Measurements from ENCODE around the gene C7.
"Not testable (repeated sequence)": the region's sequence is repeated elsewhere in the genome, so short reads cannot be mapped to it uniquely, and the experiment has no call there.

The C7 gene

DNA sequence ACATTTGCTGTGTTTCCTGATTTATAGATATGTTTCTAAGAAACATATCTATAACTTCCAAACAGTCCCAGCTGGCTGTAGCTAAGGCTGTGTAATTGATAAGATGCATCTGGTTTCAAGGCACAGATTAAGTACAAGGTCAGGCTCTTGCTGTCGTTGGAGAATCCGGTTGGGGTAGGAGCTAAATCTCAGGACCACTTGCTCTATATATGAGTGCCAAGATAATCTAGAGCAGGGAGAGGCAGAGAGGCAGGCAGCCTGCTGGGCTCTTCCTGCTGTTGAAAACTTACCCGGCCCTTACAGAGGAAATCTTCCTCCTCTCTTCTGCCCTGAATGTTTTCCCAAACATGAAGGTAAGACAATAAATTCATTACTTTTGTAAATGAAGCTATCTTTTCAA is at the start of gene C7:
Gene C7, plus strand, starts transcription at position 234 of the 400 bp plus-strand sequence. Its CDS starts 114 bp downstream, at position 348.
- DNase-seq = no peak

DNA sequence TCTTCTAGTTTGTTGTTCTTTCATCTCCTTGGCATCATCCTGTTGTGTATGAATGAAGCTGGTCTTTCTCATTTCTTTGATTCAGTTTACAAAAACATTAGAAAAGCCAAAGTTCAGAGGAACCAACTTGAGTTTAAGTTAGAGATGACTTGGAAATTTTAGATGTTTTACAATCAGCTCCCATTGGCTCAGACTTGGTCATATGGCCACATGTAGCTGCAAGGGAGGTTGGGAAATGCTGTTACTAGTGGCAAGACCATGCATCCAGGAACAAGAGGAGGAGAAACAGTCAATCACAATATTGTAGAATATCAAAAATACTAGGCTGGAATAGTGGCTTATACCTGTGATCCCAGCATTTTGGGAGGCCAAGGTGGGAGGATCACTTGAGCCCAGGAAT is 48.6 kb upstream of the C7 start:
- DNase-seq = no peak

DNA sequence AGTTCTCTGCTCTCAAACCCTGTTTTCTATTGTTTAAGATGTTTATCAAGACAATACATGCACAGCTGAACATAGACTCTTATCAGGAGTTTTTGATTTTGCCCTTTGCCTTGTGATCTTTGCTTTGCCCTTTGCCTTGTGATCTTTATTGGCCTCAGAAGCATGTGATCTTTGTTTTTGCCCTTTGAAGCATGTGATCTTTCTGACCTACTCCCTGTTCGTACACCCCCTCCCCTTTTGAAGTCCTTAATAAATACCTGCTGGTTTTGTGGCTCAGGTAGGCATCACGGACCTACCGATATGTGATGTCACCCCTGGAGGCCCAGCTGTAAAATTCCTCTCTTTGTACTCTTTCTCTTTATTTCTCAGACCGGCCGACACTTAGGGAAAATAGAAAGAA is 44.3 kb upstream of the C7 start:
- not testable (repeated sequence) for DNase-seq

DNA sequence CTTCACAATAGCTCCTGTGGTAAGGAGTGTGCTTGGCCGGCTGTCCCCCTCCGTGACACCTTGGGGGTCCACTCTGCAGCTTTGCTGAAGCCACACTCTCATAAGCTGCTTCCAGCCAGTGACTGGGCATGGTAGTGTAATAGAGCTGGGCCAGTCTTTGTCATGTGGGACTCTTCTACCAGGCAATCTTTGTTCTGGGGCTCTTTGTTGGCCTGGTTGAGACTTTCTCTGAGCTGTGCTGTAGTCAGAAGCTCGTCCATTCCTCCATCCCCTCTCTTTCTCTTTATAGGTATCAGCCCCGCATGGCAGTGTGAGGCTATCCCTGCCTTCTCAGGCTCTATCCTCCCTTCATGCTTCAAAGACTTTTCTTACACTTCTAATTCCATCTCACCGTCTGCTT is 42.5 kb upstream of the C7 start:
- DNase-seq = no peak

DNA sequence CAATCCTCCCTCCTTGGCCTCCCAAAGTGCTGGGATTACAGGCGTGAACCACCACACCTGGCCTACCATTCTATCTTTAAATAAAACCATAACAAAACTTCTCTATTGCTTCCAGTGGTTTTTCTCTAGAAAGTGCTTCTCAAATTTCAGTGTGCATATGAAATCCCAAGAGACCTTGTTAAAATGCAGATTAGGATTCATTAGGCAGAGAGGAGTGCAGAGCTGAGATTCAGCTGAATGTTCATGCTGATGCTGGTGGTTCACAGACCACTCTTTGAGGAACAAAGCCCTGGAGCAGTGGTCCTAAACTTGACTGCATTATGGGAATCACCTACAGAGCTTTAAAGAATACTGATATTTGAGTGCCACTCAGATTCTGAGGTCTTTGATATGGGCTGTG is 39.9 kb upstream of the C7 start:
- no peak for DNase-seq

DNA sequence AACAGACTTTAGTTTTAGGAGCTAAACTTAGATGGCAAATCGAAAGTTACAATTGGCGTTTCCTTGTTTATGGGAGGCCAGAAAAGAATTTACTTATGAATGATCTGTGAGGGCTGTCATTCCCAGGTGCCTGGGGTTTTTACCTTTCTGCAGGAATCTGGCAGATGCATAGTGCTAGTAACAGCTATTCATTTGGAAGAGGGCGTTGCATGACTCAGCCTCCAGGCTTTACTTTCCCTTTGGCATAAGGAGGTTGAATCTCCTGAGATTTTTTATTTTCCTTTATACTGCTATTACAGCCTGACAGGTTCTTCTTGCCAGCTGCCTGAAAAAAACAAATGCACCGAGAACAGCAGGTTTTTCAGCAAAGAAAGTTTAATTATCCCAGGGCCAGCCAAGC is 38.1 kb upstream of the C7 start:
- no peak for DNase-seq

DNA sequence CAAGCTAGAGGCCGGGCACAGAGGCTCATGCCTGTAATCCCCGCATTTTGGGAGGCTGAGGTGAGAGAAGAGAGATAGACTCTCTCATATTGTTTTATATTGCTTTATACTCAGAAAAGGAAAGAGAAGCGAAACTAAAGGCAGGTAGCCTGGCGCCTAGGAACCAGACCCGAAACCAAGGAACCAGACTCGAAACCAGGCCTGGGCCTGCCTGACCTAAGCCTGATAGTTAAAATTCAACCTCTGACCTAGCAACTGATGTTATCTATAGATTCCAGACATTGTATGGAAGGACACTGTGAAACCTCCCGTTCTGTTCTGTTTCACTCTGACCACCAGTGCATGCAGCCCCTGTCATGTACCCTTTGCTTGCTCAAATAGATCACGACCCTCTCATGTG is 37.0 kb upstream of the C7 start:
- DNase-seq = not testable (repeated sequence)

DNA sequence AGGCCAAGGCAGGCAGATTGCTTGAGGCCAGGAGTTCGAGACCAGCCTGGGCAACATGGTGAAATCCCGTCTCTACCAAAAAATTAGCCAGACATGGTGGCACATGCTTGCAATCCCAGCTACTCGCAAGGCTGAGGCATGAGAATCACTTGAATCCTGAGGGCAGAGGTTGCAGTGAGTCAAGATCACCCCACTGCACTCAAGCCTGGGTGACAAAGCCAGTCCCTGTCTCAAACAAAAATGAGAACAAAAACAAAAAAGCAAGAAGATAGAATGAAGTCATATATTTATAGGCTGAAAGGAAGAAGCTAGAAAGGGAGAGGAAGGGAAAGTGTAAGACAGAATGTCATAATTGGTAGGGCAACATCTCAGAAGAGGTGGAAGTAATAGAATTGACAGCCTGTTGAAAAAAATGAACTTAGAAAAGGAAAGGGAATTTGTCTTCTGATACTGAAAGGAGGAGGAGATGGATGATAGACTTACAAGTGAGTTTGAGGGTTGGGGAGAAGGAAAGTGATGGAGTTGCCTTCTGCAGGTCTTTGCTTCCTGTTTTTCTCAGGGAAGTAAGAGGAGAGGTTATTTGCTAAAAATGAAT is 35.9 kb upstream of the C7 start:
- no peak for DNase-seq

DNA sequence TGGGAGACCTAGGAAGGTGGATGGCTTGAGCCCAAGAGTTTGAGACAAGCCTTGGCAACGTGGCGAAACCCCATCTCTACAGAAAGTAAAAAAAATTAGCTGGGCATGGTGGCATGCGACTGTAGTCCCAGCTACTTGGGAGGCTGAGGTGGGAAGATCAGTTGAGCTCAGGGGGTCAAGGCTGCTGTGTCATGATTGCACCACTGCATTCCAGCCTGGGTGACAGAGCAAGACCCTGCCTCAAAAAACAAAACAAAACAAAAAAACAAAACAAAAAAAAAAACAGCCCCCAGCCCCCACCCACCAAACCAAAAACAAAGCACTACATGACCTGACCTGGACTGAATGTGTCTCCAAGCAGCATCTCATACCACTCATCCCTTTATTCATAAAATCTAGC is 33.3 kb upstream of the C7 start:
- DNase-seq = no peak

DNA sequence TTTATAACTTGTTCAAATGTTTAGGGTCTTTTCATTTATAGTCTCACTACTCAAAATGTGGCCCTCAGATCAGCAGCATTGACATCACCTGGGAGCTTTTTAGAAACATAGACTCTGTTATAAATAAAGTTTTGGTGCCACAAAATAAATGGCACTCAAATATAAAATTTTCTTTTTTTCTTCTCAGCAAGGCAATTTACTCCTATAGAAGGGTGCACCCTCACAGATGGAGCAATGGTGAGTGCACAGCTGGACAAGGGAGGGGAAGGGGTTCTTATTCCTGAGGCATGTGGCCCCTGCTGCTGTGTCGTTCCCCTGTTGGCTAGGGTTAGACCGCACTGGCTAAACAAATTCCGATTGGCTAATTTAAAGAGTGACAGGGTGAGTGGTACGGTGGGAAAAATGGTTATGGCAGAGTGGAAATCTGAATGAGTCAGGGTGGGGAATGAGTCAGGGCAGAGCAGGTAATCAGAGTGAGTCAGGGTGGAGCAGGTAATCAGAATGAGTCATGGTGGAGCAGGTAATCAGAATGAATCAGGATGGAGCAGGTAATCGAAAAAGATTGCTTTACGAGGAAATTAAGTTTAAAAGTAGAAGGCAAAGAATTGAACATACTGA is 31.8 kb upstream of the C7 start:
- no peak for DNase-seq

DNA sequence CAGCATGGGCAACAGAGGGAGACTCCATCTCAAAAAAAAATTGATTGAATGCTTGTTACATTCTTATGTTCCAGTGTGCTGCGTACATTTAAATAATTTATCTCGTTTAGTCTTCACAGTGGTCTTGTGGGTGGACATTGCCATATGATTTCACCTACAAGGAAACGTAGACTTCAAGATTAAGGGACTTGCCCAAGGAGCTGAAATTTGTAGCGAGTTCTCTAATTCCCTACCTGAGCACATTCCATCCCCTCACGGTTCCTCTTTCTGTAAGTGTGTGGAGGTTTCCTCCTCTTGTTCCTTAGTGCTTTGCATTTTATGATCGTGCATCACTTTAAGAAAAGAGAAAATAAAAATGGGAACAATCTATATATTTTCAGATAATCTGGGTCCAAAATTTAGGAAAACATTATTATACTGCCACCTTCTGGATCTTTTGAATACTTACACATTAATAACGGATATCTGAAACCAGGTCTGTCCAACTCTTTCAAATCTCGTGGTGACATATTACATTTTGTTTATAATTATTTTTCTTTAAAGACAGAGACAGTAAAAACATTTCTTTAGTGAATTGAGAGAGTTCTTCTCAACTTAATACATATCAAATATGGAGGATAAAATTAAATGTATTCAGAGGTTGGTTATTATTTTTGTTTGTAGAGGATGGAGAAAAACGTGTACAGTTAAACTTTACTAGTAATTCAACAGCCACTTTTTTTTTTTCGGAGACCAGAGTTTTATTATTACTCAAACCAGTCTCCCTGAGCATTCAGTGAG is 29.9 kb upstream of the C7 start:
- DNase-seq = peak in 1 of 2 donors; percentile 38

DNA sequence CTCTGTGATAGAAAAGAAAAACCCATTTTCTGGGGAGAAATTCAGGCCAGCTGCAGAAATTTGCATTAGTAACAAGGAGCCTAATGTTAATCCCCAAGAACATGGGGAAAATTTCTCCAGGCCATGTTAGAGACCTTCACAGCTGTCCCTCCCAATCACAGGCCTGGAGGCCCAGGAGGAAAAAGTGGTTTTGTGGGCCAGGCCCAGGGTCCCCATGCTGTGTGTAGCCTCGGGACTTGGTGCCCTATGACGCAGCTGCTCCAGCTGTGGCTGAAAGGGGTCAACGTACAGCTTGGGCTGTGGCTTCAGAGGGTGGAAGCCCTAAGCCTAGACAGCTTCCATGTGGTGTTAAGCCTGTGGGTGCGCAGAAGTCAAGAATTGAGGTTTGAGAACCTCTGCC is 27.0 kb upstream of the C7 start:
- no peak for DNase-seq

DNA sequence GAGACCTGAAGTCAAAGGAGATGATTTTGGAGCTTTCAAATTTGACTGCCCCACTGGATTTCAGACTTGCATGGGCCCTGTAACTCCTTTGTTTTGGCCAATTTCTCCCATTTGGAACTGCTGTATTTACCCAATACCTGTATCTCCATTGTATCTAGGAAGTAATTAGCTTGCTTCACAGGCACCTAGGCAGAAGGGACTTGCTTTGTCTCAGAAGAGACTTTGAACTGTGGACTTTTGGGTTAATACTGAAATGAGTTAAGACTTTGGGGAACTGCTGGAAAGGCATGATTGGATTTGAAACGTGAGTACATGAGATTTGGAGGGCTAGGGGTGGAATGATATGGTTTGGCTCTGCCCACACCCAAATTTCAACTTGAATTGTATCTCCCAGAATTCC is 26.2 kb upstream of the C7 start:
- DNase-seq = not testable (repeated sequence)

DNA sequence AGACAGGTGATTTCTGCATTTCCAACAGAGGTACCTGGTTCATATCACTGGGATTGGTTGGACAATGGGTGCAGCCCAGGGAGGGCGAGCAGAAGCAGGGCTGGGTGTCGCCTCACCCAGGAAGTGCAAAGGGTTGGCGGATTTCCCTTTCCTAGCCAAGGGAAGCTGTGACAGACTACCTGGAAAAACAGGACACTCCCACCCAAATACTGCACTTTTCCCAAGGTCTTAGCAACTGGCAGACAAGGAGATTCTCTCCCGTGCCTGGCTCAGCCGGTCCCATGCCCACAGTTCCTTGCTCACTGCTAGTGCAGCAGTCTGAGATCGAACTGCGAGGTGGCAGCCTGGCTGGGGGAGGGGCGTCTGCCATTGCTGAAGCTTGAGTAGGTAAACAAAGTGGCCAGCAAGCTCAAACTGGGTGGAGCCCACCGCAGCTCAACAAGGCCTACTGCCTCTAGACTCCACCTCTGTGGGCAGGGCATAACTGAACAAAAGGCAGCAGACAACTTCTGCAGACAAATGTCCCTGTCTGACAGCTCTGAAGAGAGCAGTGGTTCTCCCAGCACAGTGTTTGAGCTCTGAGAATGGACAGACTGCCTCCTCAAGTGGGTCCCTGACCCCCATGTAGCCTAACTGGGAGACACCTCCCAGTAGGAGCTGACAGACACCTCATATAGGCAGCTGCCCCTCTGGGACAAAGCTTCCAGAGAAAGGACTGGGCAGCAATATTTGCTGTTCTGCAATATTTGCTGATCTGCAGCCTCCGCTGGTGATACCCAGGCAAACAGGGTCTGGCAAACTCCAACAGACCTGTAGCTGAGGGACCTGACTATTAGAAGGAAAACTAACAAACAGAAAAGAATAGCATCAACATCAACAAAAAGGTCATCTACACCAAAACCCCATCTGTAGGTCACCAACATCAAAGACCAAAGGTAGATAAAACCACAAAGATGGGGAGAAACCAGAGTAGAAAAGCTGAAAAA is 13.6 kb upstream of the C7 start:
- DNase-seq = not testable (repeated sequence)

DNA sequence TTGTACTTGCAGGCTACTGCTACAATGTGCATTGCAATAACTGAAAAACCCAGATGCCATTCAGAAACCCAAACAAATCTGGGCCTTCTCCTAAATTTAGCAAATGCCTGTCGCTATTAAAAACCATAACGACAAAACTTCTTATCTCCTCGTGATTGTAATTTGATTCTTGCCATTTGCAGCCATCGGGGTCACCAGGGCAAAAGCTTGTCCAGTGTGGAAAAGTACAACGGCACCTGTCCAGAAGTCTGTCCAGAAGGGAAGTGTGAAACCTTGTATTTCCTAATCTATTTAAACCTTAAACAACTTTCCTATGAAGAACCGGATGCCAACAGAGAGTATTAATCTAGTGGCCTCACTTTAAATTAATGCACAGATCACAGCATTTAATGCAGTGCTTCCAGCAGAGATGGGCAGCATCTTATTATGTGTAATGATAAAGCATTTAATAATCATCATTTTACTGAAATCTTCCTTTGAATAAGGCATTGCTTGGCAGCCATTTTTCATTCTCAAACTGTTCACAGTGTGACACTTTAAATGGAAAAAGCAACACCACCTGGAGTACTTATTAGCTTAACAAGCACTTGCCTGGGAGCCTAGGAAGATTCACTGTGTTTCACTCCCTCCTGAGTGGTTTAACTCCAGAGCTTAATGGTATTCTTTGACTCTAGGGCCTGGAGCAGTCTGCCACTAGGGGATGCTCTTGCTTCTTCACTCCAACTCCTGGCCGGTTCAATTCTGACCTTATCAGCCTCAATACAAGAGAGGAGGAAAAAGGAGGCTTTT is 4.9 kb upstream of the C7 start:
- no peak for DNase-seq

DNA sequence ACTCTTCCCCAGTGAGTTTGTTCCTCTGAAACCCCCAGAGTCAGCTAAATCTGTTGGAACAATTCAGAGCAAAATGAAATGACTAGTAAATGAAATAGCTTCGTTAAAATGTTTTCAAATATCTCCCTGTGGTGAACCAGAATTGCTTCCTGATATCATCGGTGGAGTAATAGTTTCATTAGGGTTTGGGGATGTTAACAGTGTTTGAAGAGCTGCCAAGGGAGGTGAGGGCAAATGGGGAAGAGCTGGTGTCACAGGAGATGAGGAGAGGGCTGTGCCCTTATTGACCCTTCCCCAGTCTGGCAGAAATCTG is 4.3 kb upstream of the C7 start:
- no peak for DNase-seq

DNA sequence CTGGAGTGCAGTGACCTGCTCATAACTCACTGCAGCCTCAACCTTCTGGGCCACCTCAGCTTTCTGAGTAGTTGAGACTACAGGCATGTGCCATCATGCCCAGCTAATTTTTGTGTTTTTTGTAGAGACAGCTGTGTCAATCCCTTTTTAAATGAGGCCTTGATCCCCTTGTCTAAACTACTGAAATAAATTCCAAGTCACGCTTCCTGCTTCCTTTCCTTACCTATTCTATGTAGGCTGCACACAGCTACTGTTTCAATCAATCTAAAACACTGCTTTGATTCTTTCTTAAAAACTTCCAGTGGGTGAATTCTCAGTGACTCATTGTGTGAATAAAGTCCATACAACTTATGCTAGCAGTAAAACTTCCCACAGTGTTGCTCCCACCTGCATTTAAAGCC is 2.9 kb upstream of the C7 start:
- no peak for DNase-seq

DNA sequence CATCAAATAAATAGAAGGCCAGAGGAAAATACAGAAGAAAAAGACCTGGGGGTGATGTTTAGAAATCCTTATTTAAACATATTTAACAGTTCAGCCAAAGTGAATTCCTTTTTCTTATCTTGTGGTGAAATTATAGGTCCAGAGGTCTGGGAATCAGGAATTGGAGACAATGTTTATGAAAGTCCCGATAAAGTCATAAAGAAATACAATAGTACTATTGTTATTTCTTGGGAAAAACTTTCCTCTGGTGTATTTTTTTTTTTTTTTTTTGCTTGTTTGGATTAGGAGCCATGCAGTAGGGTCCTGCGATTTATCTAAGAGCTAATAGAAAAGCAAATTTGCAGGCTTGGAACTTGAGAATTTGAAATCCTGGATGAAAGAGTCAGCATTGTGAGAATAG is 426 bp downstream of the C7 start:
- no peak for DNase-seq

DNA sequence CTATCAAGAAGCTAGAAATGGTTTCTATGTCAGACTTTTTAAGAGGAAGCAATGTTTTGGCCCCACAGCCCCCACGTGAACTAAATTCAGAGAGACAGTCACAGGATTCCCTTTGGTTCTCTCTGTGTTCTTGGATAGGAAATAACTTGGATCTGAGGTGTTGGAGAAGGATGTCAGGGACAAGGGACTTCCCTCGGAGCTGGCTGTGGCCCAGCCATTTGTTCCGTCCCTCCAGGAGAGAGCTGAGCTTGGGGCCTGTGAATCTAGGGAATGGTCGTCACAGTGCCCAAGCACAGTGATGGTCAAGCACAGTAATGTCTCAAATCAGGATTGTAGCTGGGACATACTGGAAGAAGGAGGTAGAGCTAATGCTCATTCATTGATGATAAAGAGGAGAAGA is 2.0 kb downstream of the C7 start:
- no peak for DNase-seq

DNA sequence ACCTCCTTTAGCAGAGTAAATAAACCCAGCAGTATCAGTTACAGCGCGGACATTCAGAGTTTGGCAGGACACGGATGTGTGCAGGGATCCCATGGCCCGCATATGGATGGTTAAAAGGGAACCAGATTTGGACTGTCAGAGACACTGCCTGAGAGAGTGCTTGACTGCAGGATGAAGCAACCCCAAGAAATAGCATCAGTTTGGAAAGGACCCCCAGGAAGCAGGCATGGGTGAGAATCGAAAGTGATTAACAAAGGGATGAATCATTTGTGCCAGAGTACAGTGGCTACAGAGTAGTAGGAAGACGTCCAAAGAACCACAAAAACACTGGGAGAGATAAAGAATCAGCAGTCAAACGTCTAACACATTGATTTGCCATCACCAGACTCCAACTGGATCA is 5.5 kb downstream of the C7 start:
- no peak for DNase-seq

DNA sequence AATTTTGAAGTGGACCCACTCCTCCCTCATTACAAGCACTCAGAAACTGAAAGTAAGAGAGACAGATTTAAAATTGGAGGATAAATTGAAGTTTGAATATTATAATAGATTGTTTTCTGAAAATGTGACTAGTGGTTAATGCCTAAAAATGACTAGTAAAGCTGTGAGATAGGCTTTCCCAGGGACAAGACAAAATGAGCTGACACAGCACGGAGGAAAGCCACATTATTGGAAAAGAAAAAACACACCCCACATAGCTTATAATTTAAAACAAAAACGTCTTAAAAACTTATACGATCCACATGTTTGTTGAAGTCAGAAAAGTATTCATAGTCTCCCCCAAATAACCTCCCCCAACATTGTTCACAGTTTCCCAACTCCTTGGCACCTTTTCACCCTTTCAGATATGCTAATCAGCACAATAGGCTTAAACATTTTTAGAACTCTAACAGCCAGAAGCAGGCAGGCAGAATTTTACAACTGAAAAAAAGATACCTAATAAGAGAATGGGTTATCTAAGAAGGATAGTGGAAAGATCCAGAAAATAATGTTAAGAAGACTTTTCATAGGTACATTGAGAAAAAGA is 6.1 kb downstream of the C7 start:
- no peak for DNase-seq

DNA sequence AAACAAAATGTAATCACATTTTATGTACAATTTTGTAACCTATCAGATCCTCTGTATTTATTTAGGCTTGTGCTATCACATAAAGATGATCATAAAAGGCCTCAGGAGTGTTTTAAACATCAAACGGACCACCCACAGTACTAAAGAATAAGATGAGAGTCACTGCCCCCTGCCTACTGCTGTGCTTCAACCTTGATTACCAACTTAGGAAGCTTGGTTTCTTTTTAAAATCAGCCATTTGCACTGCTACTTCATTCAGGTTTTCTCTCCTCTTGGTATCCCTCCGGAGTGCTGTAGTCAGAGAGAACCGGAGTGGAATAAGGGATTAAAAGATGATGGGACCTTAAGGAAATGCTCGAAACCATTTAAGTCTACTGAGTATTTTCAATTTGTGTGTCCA is 6.9 kb downstream of the C7 start:
- no peak for DNase-seq
